Thymus (tissue), 11 donors: Measurements from ENCODE around the gene AVEN. TPM values are rescaled to one million over a fixed set of nuclear protein-coding genes. Genes with fewer than 3 reads are reported as not detected.

ENCODE experiments used
- DNase-seq, 9 donors: peaks; one replicate each; pipeline ENCODE4 v3.0.0-alpha.2; 2013; ENCODE audit warnings: low spot score in 9 of 9, low read depth in 6 of 9, missing footprints in 1 of 9
- H3K27ac ChIP-seq, 2 donors: one replicate each; pipeline ENCODE4 v1.5.1; 2013; ENCODE audit warnings: control low read depth in 1 of 2, low read depth in 1 of 2, low read length in 1 of 2, mild to moderate bottlenecking in 1 of 2, moderate library complexity in 1 of 2
- H3K27me3 ChIP-seq, 2 donors: one replicate each; pipeline ENCODE4 v1.5.1; 2013; ENCODE audit warnings: low read length in 1 of 2; ENCODE audit not compliant: control insufficient read depth in 2 of 2, insufficient read depth in 1 of 2
- H3K36me3 ChIP-seq, 2 donors: one replicate each; pipeline ENCODE4 v1.5.1; 2013; ENCODE audit warnings: low read length in 1 of 2, mild to moderate bottlenecking in 1 of 2, moderate library complexity in 1 of 2; ENCODE audit not compliant: control insufficient read depth in 2 of 2, insufficient read depth in 2 of 2
- H3K4me1 ChIP-seq, 2 donors: one replicate each; pipeline ENCODE4 v1.5.1; 2013; ENCODE audit warnings: low read length in 2 of 2; ENCODE audit not compliant: control insufficient read depth in 2 of 2, insufficient read depth in 2 of 2
- H3K4me3 ChIP-seq, 2 donors: one replicate each; pipeline ENCODE4 v1.5.1; 2013; ENCODE audit warnings: low read length in 2 of 2, control low read depth in 1 of 2, mild to moderate bottlenecking in 1 of 2
- H3K9me3 ChIP-seq, 2 donors: one replicate each; pipeline ENCODE4 v1.5.1; 2013; ENCODE audit warnings: low read length in 1 of 2, mild to moderate bottlenecking in 1 of 2; ENCODE audit not compliant: control insufficient read depth in 2 of 2, insufficient read depth in 1 of 2
- WGBS: extraction: QIAGEN DNeasy Blood & Tissue Kit; methylation state at CpG from one replicate; pipeline ENCODE4 v1.1.7; 2013; 5-methylcytosine and 5-hydroxymethylcytosine counted together
- polyA plus RNA-seq: library from polyadenylated mRNA; stranded (reverse); fragments of 200-250 nt; gene quantifications from one replicate; pipeline ENCODE4 v1.2.3, GENCODE V29; 2013
- total RNA-seq: library from RNA; stranded (reverse); fragments of 120-200 nt; gene quantifications from one replicate; pipeline ENCODE4 v1.2.4, GENCODE V29; 2013
- donor health status: healthy.

AVEN gene
- total and polyA plus RNA-seq, 2 donors: 10.9 to 14.2 TPM

GRCh38 chr15:33923446-33923845, 115.6 kb downstream of the AVEN start:
- Histone ChIP-seq H3K4me3 (no peak overlapping the region), H3K27ac (no peak overlapping the region), H3K4me1 (no peaks in the 10 kb centered on the region), H3K27me3 (no peaks in the 10 kb centered on the region), H3K36me3 (no peaks in the 10 kb centered on the region), H3K9me3 (no peaks in the 10 kb centered on the region)
- WGBS: 97% methylated on average over 1 of the region's 1 CpG
- no peak for DNase-seq

GRCh38 chr15:33915571-33916407, 123.2 kb downstream of the AVEN start:
- no peaks in the 10 kb centered on the region for H3K27me3 ChIP-seq
- H3K9me3 ChIP-seq: no peaks in the 10 kb centered on the region
- H3K36me3 ChIP-seq: no peaks in the 10 kb centered on the region
- WGBS: 94% methylated on average over 11 of the region's 11 CpGs
- no peak overlapping the region for H3K4me3 ChIP-seq
- DNase-seq: no peak
- H3K27ac ChIP-seq: no peak overlapping the region
- H3K4me1 ChIP-seq: no peaks in the 10 kb centered on the region

DNA sequence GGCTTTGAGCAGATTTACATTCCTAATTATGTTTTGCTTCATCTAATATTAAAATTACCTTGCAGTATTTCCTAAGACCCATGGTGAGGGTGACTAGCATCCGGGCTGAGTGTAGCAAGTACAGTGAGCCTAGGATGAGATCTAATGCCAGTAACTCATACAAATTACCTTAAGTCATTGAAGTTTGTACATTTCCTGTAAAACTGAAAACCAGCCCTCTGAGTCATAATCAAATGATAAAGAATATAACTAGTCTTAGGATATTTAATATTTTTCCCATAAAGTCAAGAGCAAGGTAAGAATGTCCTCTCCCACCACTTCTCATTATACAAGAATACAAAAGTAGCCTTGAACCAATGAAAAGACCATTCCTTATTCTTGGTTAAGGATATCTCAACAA, 125.5 kb downstream of the AVEN start:
- DNase-seq: no peak
- Histone ChIP-seq H3K4me3 (no peak overlapping the region), H3K27me3 (no peaks in the 10 kb centered on the region), H3K27ac (no peak overlapping the region), H3K36me3 (no peaks in the 10 kb centered on the region), H3K4me1 (no peaks in the 10 kb centered on the region), H3K9me3 (no peaks in the 10 kb centered on the region)
- WGBS: 96% methylated on average over 1 of the region's 1 CpG

DNA sequence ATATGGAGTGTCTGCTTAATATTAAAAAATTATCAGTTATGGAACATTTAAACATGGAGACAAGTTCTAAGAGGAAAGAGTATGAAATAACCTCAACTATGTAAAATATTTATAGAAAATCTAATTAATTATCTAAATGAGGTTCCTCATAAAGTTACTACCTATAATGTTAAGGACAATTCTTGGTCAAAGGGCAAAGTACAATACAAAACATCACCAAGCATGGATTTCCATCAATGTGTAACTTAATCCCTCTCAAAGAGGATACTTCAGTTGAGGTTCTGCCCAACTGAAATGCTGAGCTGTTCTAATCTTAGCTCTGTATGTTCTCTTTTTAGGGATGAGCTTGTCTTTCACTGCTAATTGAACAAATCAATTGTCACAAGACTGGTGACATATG, 126.7 kb downstream of the AVEN start:
- Histone ChIP-seq H3K36me3 (no peaks in the 10 kb centered on the region), H3K4me1 (no peaks in the 10 kb centered on the region), H3K9me3 (no peaks in the 10 kb centered on the region), H3K27ac (no peak overlapping the region), H3K27me3 (no peaks in the 10 kb centered on the region), H3K4me3 (no peak overlapping the region)
- no peak for DNase-seq

- Histone ChIP-seq H3K9me3 (no peaks in the 10 kb centered on the region), H3K36me3 (no peaks in the 10 kb centered on the region), H3K4me3 (no peak overlapping the region), H3K27me3 (no peaks in the 10 kb centered on the region), H3K27ac (no peak overlapping the region), H3K4me1 (no peaks in the 10 kb centered on the region)
- DNase-seq: no peak
- 96% methylated on average over 3 of the region's 3 CpGs for WGBS
Measured at GRCh38 chr15:33910741-33911140, 128.3 kb downstream of the AVEN start.

DNA sequence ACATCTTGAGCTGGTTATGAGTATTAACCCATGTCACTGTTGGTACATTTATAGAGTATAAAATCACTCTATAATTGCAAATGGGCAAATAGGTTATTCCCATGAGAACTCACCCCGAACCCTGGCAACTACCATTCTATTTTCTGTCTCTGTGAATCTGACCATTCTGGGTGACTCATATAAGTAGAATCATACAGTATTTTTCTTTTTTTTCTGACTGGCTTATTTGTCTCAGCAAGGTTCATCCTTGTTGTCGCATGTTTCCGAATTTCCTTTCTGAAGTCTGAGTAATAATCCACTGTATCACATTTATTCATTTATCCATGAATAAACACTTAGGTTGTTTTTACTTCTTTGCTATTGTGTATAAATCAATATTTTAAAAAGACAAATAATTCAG, 130.6 kb downstream of the AVEN start:
- H3K4me3 ChIP-seq: no peak overlapping the region
- no peaks in the 10 kb centered on the region for H3K9me3 ChIP-seq
- 98% methylated on average over 3 of the region's 3 CpGs for WGBS
- H3K27me3 ChIP-seq: no peaks in the 10 kb centered on the region
- H3K4me1 ChIP-seq: no peaks in the 10 kb centered on the region
- DNase-seq: no peak
- no peak overlapping the region for H3K27ac ChIP-seq
- no peaks in the 10 kb centered on the region for H3K36me3 ChIP-seq

GRCh38 chr15:33907326-33907725, 131.7 kb downstream of the AVEN start:
- no peak overlapping the region for H3K4me3 ChIP-seq
- no peak for DNase-seq
- no peaks in the 10 kb centered on the region for H3K9me3 ChIP-seq
- no peaks in the 10 kb centered on the region for H3K4me1 ChIP-seq
- no peaks in the 10 kb centered on the region for H3K27me3 ChIP-seq
- no peaks in the 10 kb centered on the region for H3K36me3 ChIP-seq
- no peak overlapping the region for H3K27ac ChIP-seq

- WGBS: 97% methylated on average over 2 of the region's 2 CpGs
Measured at GRCh38 chr15:33903661-33904060, 135.3 kb downstream of the AVEN start.

GRCh38 chr15:33902043-33902442, 137.0 kb downstream of the AVEN start:
- Histone ChIP-seq H3K9me3 (no peaks in the 10 kb centered on the region), H3K36me3 (no peaks in the 10 kb centered on the region), H3K4me3 (no peak overlapping the region), H3K27ac (no peak overlapping the region), H3K27me3 (no peaks in the 10 kb centered on the region), H3K4me1 (no peaks in the 10 kb centered on the region)
- no peak for DNase-seq
- 0% methylated on average over 1 of the region's 1 CpG for WGBS

More at GRCh38 chr15:33903661-33904060, 135.3 kb downstream of the AVEN start:
- Histone ChIP-seq H3K27me3 (no peaks in the 10 kb centered on the region), H3K27ac (no peak overlapping the region), H3K36me3 (no peaks in the 10 kb centered on the region), H3K4me3 (no peak overlapping the region), H3K4me1 (no peaks in the 10 kb centered on the region), H3K9me3 (no peaks in the 10 kb centered on the region)
- no peak for DNase-seq
